Osteoblast (primary cell): ENCODE data around the gene KAT6B. TPM values are rescaled to one million over a fixed set of nuclear protein-coding genes. Genes with fewer than 3 reads are reported as not detected.

ENCODE experiments used
- DNase-seq: peaks from one replicate; pipeline ENCODE4 v3.0.0; 2011; ENCODE audit warnings: low spot score, mixed read lengths; ENCODE audit not compliant: insufficient read length; ENCODE audit errors: missing footprints
- H2AFZ ChIP-seq: 2 replicates; pipeline ENCODE4 v1.6.0; 2011; ENCODE audit warnings: mild to moderate bottlenecking, low read length
- H3K27ac ChIP-seq: 2 replicates; pipeline ENCODE4 v1.5.1; 2011; ENCODE audit warnings: mild to moderate bottlenecking, low read depth, low read length, moderate library complexity
- H3K27me3 ChIP-seq: 2 replicates; pipeline ENCODE4 v1.6.0; 2012; ENCODE audit warnings: mild to moderate bottlenecking, control low read depth, inconsistent platforms, low read length, moderate library complexity; ENCODE audit not compliant: insufficient read depth
- H3K36me3 ChIP-seq: 2 replicates; pipeline ENCODE4 v1.5.1; 2011; ENCODE audit warnings: mild to moderate bottlenecking, low read length, control low read depth, moderate library complexity; ENCODE audit not compliant: insufficient read depth
- H3K4me1 ChIP-seq: 2 replicates; pipeline ENCODE4 v1.5.1; 2011; ENCODE audit warnings: mild to moderate bottlenecking, low read length, control low read depth, moderate library complexity; ENCODE audit not compliant: insufficient read depth
- H3K4me2 ChIP-seq: 2 replicates; pipeline ENCODE4 v1.6.0; 2011; ENCODE audit warnings: mild to moderate bottlenecking, low read length; ENCODE audit not compliant: insufficient read depth
- H3K4me3 ChIP-seq: fragments of 200-600 bp; sonication (generic); 3 replicates; pipeline ENCODE4 v1.5.1; 2012; ENCODE audit warnings: mild to moderate bottlenecking, low read length, inconsistent platforms; ENCODE audit not compliant: insufficient read depth
- H3K79me2 ChIP-seq: 2 replicates; pipeline ENCODE4 v1.6.0; 2012; ENCODE audit warnings: mild to moderate bottlenecking, low read length, control low read depth, inconsistent platforms; ENCODE audit not compliant: insufficient read depth
- H3K9me3 ChIP-seq: 2 replicates; pipeline ENCODE4 v1.5.1; 2011; ENCODE audit warnings: low read depth, low read length, control low read depth
- H4K20me1 ChIP-seq: 2 replicates; pipeline ENCODE4 v1.6.0; 2012; ENCODE audit warnings: mild to moderate bottlenecking, low read length, control low read depth; ENCODE audit not compliant: insufficient read depth
- CTCF ChIP-seq: IDR thresholded peaks from 2 replicates; pipeline ENCODE4 v1.5.1; 2011; ENCODE audit warnings: mild to moderate bottlenecking, low read depth, low read length, moderate library complexity; ENCODE audit errors: extremely low read depth
- total RNA-seq: library from RNA; depleted of rRNA; stranded (reverse); fragments of >200 nt; gene quantifications from 2 replicates; pipeline ENCODE4 v1.2.3, GENCODE V29; 2012

The KAT6B gene
- total RNA-seq, 1 donor, result 24.6 TPM

- no peak for TF ChIP-seq CTCF
- H3K36me3 ChIP-seq, result peaks cover 10% of the 10 kb centered on the region
- no peaks in the 10 kb centered on the region for H4K20me1 ChIP-seq
- no peak overlapping the region for H3K4me2 ChIP-seq
- H3K4me1 ChIP-seq, result no peaks in the 10 kb centered on the region
- H3K79me2 ChIP-seq, result no peaks in the 10 kb centered on the region
- H2AFZ ChIP-seq, result no peak overlapping the region
- H3K4me3 ChIP-seq, result no peak overlapping the region
- no peaks in the 10 kb centered on the region for H3K9me3 ChIP-seq
- no peak for DNase-seq
- no peaks in the 10 kb centered on the region for H3K27me3 ChIP-seq
- H3K27ac ChIP-seq, result no peak overlapping the region
These were observed 201.6 kb downstream of the KAT6B start for GRCh38 chr10:75028049-75028448.

DNA sequence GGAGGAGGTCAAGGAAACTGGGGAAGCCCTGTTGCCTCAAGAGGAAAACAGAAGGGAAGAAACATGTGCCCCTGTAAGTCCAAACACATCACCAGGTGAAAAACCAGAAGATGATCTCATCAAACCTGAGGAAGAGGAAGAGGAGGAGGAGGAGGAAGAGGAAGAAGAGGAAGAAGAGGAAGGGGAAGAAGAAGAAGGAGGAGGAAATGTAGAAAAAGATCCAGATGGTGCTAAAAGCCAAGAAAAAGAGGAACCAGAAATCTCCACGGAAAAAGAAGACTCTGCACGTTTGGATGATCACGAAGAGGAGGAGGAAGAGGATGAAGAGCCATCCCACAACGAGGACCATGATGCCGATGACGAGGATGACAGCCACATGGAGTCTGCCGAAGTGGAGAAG lies 202.3 kb downstream of the KAT6B start:
- Histone ChIP-seq H4K20me1 (no peaks in the 10 kb centered on the region), H3K27ac (no peak overlapping the region), H2AFZ (no peak overlapping the region), H3K27me3 (no peaks in the 10 kb centered on the region), H3K4me1 (no peaks in the 10 kb centered on the region), H3K79me2 (no peaks in the 10 kb centered on the region), H3K36me3 (peaks cover 10% of the 10 kb centered on the region), H3K4me3 (no peak overlapping the region), H3K9me3 (no peaks in the 10 kb centered on the region), H3K4me2 (no peak overlapping the region)
- DNase-seq, result no peak
- TF ChIP-seq CTCF, result no peak

GRCh38 chr10:75029420-75029819 lies 203.0 kb downstream of the KAT6B start:
- H3K4me3 ChIP-seq, result no peak overlapping the region
- no peak for DNase-seq
- H3K9me3 ChIP-seq, result no peaks in the 10 kb centered on the region
- H3K36me3 ChIP-seq, result peaks cover 10% of the 10 kb centered on the region
- no peak overlapping the region for H2AFZ ChIP-seq
- H3K27ac ChIP-seq, result no peak overlapping the region
- H3K4me1 ChIP-seq, result no peaks in the 10 kb centered on the region
- H3K4me2 ChIP-seq, result no peak overlapping the region
- TF ChIP-seq CTCF, result no peak
- H3K79me2 ChIP-seq, result no peaks in the 10 kb centered on the region
- H4K20me1 ChIP-seq, result no peaks in the 10 kb centered on the region
- H3K27me3 ChIP-seq, result no peaks in the 10 kb centered on the region

DNA sequence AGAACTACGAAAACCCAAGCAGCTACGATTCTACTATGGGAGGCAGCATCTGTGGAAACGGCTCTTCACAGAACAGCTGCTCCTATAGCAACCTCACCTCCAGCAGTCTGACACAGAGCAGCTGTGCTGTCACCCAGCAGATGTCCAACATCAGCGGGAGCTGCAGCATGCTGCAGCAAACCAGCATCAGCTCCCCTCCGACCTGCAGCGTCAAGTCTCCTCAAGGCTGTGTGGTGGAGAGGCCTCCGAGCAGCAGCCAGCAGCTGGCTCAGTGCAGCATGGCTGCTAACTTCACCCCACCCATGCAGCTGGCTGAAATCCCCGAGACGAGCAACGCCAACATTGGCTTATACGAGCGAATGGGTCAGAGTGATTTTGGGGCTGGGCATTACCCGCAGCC lies 203.5 kb downstream of the KAT6B start:
- no peak overlapping the region for H3K4me3 ChIP-seq
- H3K79me2 ChIP-seq, result no peaks in the 10 kb centered on the region
- no peaks in the 10 kb centered on the region for H3K9me3 ChIP-seq
- DNase-seq, result no peak
- no peaks in the 10 kb centered on the region for H3K27me3 ChIP-seq
- H4K20me1 ChIP-seq, result no peaks in the 10 kb centered on the region
- H3K36me3 ChIP-seq, result peaks cover 10% of the 10 kb centered on the region
- H2AFZ ChIP-seq, result no peak overlapping the region
- TF ChIP-seq CTCF, result no peak
- H3K4me1 ChIP-seq, result no peaks in the 10 kb centered on the region
- no peak overlapping the region for H3K27ac ChIP-seq
- no peak overlapping the region for H3K4me2 ChIP-seq
